Erythroblast (primary cell): ENCODE data around the gene ANKRD31.
"Not testable (repeated sequence)": the region's sequence is repeated elsewhere in the genome, so short reads cannot be mapped to it uniquely, and the experiment has no call there.

ENCODE experiments used
- DNase-seq, 2 experiments: peaks; one replicate each; lab custom pipeline; 2025; lab: John Stamatoyannopoulos, UW
- GATA1 ChIP-seq: IDR thresholded peaks from 2 replicates; pipeline ENCODE4 v1.6.1; 2011; ENCODE audit warnings: low read depth, mild to moderate bottlenecking, control low read depth, low read length, moderate library complexity
- POLR2A ChIP-seq: IDR thresholded peaks from 2 replicates; pipeline ENCODE4 v1.6.1; 2011; ENCODE audit warnings: mild to moderate bottlenecking, low read length

ANKRD31 gene

GRCh38 chr5:75243510-75243909, 6.8 kb upstream of the ANKRD31 start:
- no peak for DNase-seq
- TF ChIP-seq POLR2A (no peak), GATA1 (no peak)

DNA sequence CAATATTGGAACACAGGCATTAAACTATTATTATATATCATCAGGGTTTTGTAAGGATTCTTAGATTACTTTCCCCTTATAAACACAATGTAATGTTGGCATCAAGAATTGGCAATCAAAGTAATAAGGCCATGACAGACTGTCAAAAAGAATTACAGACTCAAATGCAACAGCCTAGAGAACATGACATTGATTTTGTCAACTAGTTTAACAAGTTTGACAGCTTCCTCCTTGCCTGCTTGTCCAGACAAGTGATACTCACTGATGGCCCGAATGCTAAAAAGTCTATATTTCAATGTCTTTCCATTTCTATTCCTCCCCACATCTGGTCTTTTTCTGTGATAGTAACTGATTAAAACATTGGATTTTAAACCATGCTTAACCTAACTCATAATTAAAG, 6.4 kb upstream of the ANKRD31 start:
- TF ChIP-seq POLR2A: no peak
- TF ChIP-seq GATA1: no peak
- no peak for DNase-seq

DNA sequence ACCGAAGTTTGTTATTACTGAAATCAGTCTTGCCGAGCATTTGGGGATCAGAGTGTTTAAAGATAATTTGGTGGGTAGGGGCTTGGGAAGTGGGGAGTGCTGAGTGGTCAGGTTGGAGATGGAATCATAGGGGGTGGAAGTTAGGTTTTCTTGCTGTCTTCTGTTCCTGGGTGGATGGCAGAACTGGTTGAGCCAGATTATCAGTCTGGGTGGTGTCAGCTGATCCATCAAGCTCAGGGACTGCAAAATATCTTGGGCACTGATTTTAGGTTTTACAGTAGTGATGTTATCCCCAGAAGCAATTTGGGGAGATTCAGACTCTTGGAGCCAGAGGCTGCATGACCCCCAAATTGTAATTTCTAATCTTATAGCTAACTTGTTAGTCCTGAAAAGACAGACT, 5.4 kb upstream of the ANKRD31 start:
- no peak for DNase-seq
- TF ChIP-seq GATA1: no peak

GRCh38 chr5:75239681-75240080, 3.0 kb upstream of the ANKRD31 start:
- no peak for DNase-seq
- no peak for TF ChIP-seq GATA1
- TF ChIP-seq POLR2A: no peak

- TF ChIP-seq POLR2A (no peak), GATA1 (no peak)
- DNase-seq: peak in 1 of 2 experiments; percentile 33
Observed at GRCh38 chr5:75235711-75236110, 967 bp downstream of the ANKRD31 start.

DNA sequence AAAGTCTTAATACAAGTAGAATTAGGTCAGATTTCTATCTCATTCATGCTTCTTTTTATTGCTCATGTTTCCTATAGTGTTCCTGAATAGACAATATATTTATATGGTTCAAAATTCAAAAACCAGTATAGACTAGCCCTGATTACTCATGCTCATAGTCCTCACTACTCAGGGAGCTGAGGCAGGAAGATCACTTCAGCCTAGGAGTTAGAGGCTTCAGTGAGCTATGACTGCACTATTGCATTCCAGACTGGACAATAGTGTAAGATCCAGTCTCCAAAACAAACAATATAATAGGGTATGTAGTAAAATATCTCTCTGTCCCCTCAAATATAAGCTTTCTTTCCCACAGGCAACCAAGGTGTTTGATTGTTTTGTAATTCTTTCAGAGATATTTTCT, 2.4 kb downstream of the ANKRD31 start:
- no peak for TF ChIP-seq GATA1
- TF ChIP-seq POLR2A: no peak
- DNase-seq: no peak

- no peak for TF ChIP-seq GATA1
- no peak for TF ChIP-seq POLR2A
- no peak for DNase-seq
Observed at GRCh38 chr5:75226916-75227315, 9.8 kb downstream of the ANKRD31 start.

DNA sequence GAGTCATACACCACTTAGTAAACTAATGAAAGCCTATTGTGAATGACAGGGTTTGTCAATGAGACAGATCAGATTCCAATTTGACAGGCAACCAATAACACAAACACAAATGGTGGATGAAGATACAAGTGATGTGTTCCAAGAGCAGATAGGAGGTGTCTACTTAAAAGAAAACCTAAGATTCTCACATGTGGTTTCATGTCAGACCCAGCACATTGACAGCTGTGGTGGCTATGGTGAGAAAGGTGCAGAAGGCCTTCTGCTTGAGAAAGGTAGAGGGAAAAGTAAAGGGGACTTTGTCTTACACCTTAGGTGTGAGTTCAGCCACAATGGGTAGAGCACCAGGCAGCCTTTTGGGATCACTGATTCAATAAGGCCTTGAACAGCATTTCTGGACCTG, 11.2 kb downstream of the ANKRD31 start:
- no peak for DNase-seq
- TF ChIP-seq POLR2A: no peak
- no peak for TF ChIP-seq GATA1

- not testable (repeated sequence) for DNase-seq
Observed at GRCh38 chr5:75220787-75221186, 15.9 kb downstream of the ANKRD31 start.

DNA sequence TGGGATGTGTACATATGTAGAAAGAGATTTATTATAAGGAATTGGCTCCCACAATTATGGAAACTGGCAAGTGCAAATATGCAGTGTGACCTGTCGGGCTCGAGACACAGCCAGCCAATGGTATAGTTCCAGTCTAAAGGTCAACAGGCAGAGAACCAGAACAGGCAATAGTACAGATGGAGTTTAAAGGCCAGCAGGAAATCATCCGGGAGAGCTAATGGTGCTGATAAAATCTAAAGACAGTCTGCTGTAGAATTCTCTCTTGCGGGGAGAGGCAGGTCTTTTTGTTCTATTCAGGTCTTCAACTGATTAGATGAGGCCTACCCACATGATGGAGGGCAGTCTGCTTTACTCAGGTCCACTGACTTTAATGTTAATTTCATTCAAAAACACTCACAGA, 21.8 kb downstream of the ANKRD31 start:
- no peak for DNase-seq
- no peak for TF ChIP-seq POLR2A
- no peak for TF ChIP-seq GATA1

- no peak for TF ChIP-seq POLR2A
- no peak for TF ChIP-seq GATA1
- DNase-seq: no peak
Observed at GRCh38 chr5:75214409-75214808, 22.3 kb downstream of the ANKRD31 start.

DNA sequence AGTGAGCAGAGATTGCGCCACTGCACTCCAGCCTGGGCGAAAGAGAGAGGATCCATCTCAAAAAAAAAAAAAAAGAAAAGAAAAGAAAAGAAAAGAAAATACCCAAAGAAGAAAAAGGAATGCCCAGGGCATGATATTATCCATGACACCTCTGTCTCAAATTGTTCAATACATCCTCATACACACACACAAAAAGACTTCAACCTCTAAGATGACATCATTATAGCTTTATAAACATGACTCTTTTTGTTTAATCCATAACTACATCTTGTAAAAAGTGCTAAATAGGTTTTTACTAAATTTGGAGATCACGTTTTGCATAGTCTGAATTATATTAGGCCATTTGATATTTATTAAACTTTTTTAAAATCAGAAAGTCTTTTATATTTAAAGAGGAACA, 33.1 kb downstream of the ANKRD31 start:
- no peak for TF ChIP-seq POLR2A
- TF ChIP-seq GATA1: no peak
- no peak for DNase-seq

DNA sequence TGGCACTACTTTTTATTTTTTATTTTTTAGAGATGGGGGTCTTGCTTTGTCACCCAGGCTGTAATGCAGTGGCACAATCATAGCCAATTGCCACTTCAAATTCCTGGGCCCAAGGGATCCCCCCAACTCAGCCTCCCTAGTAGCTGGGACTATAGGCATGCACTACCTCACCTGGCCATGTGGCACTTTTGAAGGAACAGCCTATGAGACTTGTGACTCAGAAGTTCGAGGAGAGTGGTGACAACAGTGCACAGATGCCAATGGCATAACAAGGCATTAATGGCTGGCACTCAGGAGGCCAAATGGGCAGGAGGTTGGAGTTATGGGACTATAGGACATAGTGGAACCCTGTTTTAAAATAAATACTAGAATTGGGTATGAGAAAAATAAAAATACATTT, 33.7 kb downstream of the ANKRD31 start:
- DNase-seq: no peak
- no peak for TF ChIP-seq GATA1
- no peak for TF ChIP-seq POLR2A

GRCh38 chr5:75200776-75201175, 35.9 kb downstream of the ANKRD31 start:
- DNase-seq: no peak

DNA sequence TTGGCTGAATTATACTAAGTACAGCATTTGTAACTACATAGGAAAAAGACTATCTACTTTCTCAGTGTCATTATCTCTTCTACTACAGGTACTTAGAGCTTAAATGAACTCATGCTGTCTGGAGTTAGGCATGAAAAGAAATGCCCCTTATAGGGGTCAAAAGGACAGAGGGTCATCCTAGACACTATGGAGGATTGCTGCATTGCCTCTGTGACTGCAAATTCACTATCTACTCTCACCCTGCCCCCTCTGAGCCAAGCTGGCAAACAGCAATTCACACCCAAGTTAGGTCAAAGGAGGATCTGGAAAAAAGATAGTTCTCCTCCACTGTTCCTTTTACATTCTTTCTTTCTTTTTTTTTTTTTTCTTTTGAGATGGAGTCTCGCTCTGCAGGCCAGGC, 36.7 kb downstream of the ANKRD31 start:
- TF ChIP-seq POLR2A (no peak), GATA1 (no peak)
- DNase-seq: peak; percentile 5 to 59

More at GRCh38 chr5:75200776-75201175, 35.9 kb downstream of the ANKRD31 start:
- TF ChIP-seq GATA1 (no peak), POLR2A (no peak)

GRCh38 chr5:75199071-75199470, 37.6 kb downstream of the ANKRD31 start:
- TF ChIP-seq GATA1: no peak
- no peak for TF ChIP-seq POLR2A
- DNase-seq: peak in 1 of 2 experiments; percentile 5
